Measurements from ENCODE around the gene DHH.

- no peak for TF ChIP-seq EZH2 (IDR thresholded peaks at IDR 0.05; ENCODE audit: borderline replicate concordance, low read depth, low read length, severe bottlenecking)
- no peak for TF ChIP-seq POLR2AphosphoS5 (IDR thresholded peaks at IDR 0.05; ENCODE audit: insufficient read depth, low read depth, low read length)
- no peak for TF ChIP-seq CTCF (IDR thresholded peaks at IDR 0.05; ENCODE audit: extremely low read depth in 1 of 2, insufficient read depth in 1 of 2, low read depth in 1 of 2, low read length in 2 of 2)
- TF ChIP-seq POLR2A (IDR thresholded peaks at IDR 0.05; ENCODE audit: low read depth, low read length): no peak
- no peak for TF ChIP-seq FOS (IDR thresholded peaks at IDR 0.05; ENCODE audit: borderline replicate concordance, insufficient read depth, low read length)
- TF ChIP-seq MAX (IDR thresholded peaks at IDR 0.05; ENCODE audit: insufficient read depth, insufficient read length): no peak
- no peak for TF ChIP-seq MYC (IDR thresholded peaks at IDR 0.05; ENCODE audit: low read depth, low read length)
- no peak for TF ChIP-seq JUN (IDR thresholded peaks at IDR 0.05; ENCODE audit: borderline replicate concordance, insufficient read depth, insufficient read length, low read depth)
- TF ChIP-seq GATA2 (IDR thresholded peaks at IDR 0.05; ENCODE audit: insufficient read depth, insufficient read length, low read depth, low read length): no peak
Measured at GRCh38 chr12:49098703-49099102, 4.1 kb upstream of the DHH start.

Measured in endothelial cell of umbilical vein (primary cell).